WTC11 (cell line): ENCODE data around the gene EIF3C.
"Not testable (repeated sequence)": the region's sequence is repeated elsewhere in the genome, so short reads cannot be mapped to it uniquely, and the experiment has no call there.

ENCODE experiments used
- MAX ChIP-seq: sonication (generic); formaldehyde crosslinking; IDR thresholded peaks from 2 replicates; pipeline ENCODE4 v1.8.0; 2022; ENCODE audit warnings: mild to moderate bottlenecking, missing genetic modification reagents
- ZNF416 ChIP-seq: fragments of 250-450 bp; sonication (Bioruptor Pico); IDR thresholded peaks from 2 replicates; pipeline ENCODE4 v1.9.0; 2021; ENCODE audit warnings: mild to moderate bottlenecking, inconsistent platforms

GRCh38 chr16:28700349-28700748, 10.9 kb upstream of the EIF3C start:
- not testable (repeated sequence) for TF ChIP-seq MAX, ZNF416 (CRISPR knock-in tag)
